Measurements from ENCODE around the gene ENTPD2. TPM values are rescaled to one million over a fixed set of nuclear protein-coding genes. Genes with fewer than 3 reads are reported as not detected.

ENTPD2 gene
- total and polyA plus RNA-seq, 2 donors (not counting 1 experiment from before 2014, with no cell fraction given) = not detected

DNA sequence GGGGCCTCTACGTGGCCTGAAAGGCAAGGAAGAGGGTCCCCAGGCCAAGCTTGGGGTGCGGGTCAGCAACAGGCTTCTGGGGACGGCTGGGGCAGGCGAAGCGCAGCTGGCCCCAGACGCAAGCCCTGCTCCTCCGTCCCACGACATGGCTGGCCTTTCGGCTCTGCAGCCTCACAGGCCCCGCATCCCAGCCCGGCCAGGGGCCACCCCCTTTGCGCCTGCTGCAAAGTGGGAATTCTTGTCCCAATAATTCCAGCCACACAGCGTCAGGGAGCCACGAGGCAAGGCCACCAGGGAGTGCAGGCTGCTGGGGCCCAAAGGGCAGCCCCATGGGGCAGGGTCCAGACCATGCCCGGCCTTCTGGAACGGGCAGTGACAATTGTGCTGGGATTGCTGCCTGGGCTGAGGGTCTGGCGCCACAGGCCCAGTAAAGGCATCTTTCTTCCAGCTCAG, 1.1 kb upstream of the ENTPD2 start:
- DNase-seq (no peak), ATAC-seq (ENCODE audit: low read depth) (no peak)
- TF ChIP-seq EZH2 (IDR thresholded peaks at IDR 0.05; ENCODE audit: borderline replicate concordance, insufficient read depth, low read depth, low read length, poor library complexity, severe bottlenecking) = no peak
- TF ChIP-seq, protein P1, sequence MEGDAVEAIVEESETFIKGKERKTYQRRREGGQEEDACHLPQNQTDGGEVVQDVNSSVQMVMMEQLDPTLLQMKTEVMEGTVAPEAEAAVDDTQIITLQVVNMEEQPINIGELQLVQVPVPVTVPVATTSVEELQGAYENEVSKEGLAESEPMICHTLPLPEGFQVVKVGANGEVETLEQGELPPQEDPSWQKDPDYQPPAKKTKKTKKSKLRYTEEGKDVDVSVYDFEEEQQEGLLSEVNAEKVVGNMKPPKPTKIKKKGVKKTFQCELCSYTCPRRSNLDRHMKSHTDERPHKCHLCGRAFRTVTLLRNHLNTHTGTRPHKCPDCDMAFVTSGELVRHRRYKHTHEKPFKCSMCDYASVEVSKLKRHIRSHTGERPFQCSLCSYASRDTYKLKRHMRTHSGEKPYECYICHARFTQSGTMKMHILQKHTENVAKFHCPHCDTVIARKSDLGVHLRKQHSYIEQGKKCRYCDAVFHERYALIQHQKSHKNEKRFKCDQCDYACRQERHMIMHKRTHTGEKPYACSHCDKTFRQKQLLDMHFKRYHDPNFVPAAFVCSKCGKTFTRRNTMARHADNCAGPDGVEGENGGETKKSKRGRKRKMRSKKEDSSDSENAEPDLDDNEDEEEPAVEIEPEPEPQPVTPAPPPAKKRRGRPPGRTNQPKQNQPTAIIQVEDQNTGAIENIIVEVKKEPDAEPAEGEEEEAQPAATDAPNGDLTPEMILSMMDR (IDR thresholded peaks at IDR 0.05) = no peak
- peaks cover 0 to 14% (median 0%) of the 10 kb centered on the region in 3 donors for H3K9me3 ChIP-seq (ENCODE audit: control extremely low read depth in 1 of 3, control insufficient read depth in 2 of 3, insufficient read depth in 1 of 3, low read length in 2 of 3)
- CTCF ChIA-PET = interaction anchor here (1.1 to 2.3 kb wide), 3 partner anchors 8 to 20 kb away, joined by 3 to 9 read pairs (median 9); no protein-coding TSS in a partner anchor
- H3K27me3 Mint-ChIP-seq = peaks cover 7% of the 10 kb centered on the region
- peaks cover 4% of the 10 kb centered on the region for H3K4me1 Mint-ChIP-seq
- H2AFZ ChIP-seq (ENCODE audit: insufficient read depth, low read depth, low read length, poor library complexity, severe bottlenecking) = no peak overlapping the region
- H3K27ac Mint-ChIP-seq = no peak overlapping the region
- H3K4me3 Mint-ChIP-seq = no peak overlapping the region
- POLR2A ChIA-PET = interaction anchor here (1.0 kb wide), 1 partner anchor 32 kb away, joined by 3 read pairs; the partner anchor contains the start of gene MAN1B1
- WGBS (ENCODE audit: insufficient coverage) = 90% methylated on average over 17 of the region's 17 CpGs
- H3K9me3 Mint-ChIP-seq (ENCODE audit: insufficient read depth) = no peaks in the 10 kb centered on the region
- intact Hi-C loops (cut with micrococcal nuclease) = no loop called here
- peaks cover 14 to 15% of the 10 kb centered on the region in 2 donors for H3K4me1 ChIP-seq (ENCODE audit: control insufficient read depth in 2 of 2, insufficient read depth in 2 of 2, low read length in 2 of 2)
- H3K36me3 ChIP-seq (replicated peaks in 1 of 2; ENCODE audit: control extremely low read depth in 1 of 2, control insufficient read depth in 1 of 2, extremely low read depth in 1 of 2, insufficient read depth in 2 of 2, low read length in 1 of 2) = no peaks in the 10 kb centered on the region
- peaks cover 0 to 44% (median 24%) of the 10 kb centered on the region in 4 experiments for H3K27me3 ChIP-seq (replicated peaks in 1 of 4; ENCODE audit: control extremely low read depth in 1 of 4, control insufficient read depth in 3 of 4, insufficient read depth in 4 of 4, low read length in 3 of 4)
- H3K27ac ChIP-seq (ENCODE audit: low read length in 2 of 2) = no peak overlapping the region
- no peak overlapping the region for H3K4me3 ChIP-seq (ENCODE audit: control extremely low read depth in 1 of 5, extremely low read depth in 1 of 5, insufficient read depth in 1 of 5, low read depth in 2 of 5, low read length in 4 of 5)
- no peaks in the 10 kb centered on the region for H4K20me1 ChIP-seq (ENCODE audit: control insufficient read depth, insufficient read depth, low read length, poor library complexity, severe bottlenecking)
- H3K79me2 ChIP-seq (ENCODE audit: control insufficient read depth, insufficient read depth, low read length) = no peaks in the 10 kb centered on the region
- no peak overlapping the region for H3K9ac ChIP-seq (ENCODE audit: low read length)
- H3K4me2 ChIP-seq (replicated peaks; ENCODE audit: low read depth, low read length, poor library complexity, severe bottlenecking) = no peak overlapping the region
